H9 (cell line): ENCODE results near the gene NCBP3. TPM values are rescaled to one million over a fixed set of nuclear protein-coding genes. Genes with fewer than 3 reads are reported as not detected.
A peak's percentile ranks its signal among the peaks of the same experiment; 100 is the strongest.

Experiments
- DNase-seq: peaks from one replicate; pipeline ENCODE4 v3.0.0-alpha.2; 2017
- H2AFZ ChIP-seq: one replicate; pipeline ENCODE4 v1.6.1; 2013; ENCODE audit warnings: mild to moderate bottlenecking, low read length, control low read depth, moderate library complexity
- H2AK5ac ChIP-seq: 2 replicates; pipeline ENCODE4 v1.6.1; 2013; ENCODE audit warnings: low read length, control low read depth, mixed read lengths; ENCODE audit not compliant: insufficient read length
- H2BK120ac ChIP-seq: one replicate; pipeline ENCODE4 v1.6.1; 2013; ENCODE audit warnings: low read depth, mild to moderate bottlenecking, low read length, control low read depth, inconsistent platforms; ENCODE audit not compliant: poor library complexity, severe bottlenecking
- H2BK12ac ChIP-seq: 2 replicates; pipeline ENCODE4 v1.6.1; 2013; ENCODE audit warnings: low read length, control low read depth, mixed read lengths, low read depth; ENCODE audit not compliant: insufficient read length
- H2BK15ac ChIP-seq: 2 replicates; pipeline ENCODE4 v1.6.1; 2013; ENCODE audit warnings: low read depth, low read length, control low read depth
- H2BK20ac ChIP-seq: one replicate; pipeline ENCODE4 v1.6.1; 2013; ENCODE audit warnings: low read depth, mild to moderate bottlenecking, low read length, control low read depth, inconsistent platforms; ENCODE audit not compliant: poor library complexity, severe bottlenecking
- H2BK5ac ChIP-seq: 2 replicates; pipeline ENCODE4 v1.6.1; 2013; ENCODE audit warnings: low read length, control low read depth, mixed read lengths; ENCODE audit not compliant: insufficient read length
- H3K14ac ChIP-seq: 2 replicates; pipeline ENCODE4 v1.6.1; 2013; ENCODE audit warnings: low read length, control low read depth; ENCODE audit not compliant: insufficient read depth
- H3K18ac ChIP-seq: 2 replicates; pipeline ENCODE4 v1.6.1; 2013; ENCODE audit warnings: low read depth, mild to moderate bottlenecking, mixed read lengths, low read length, control low read depth; ENCODE audit not compliant: insufficient read length
- H3K23ac ChIP-seq: 2 replicates; pipeline ENCODE4 v1.6.1; 2013; ENCODE audit warnings: low read length, control low read depth, mixed read lengths, low read depth; ENCODE audit not compliant: insufficient read length
- H3K23me2 ChIP-seq: 2 replicates; pipeline ENCODE4 v1.6.1; 2013; ENCODE audit warnings: low read depth, mild to moderate bottlenecking, mixed read lengths, low read length, control low read depth; ENCODE audit not compliant: insufficient read length, poor library complexity, severe bottlenecking
- H3K27ac ChIP-seq: 2 replicates; pipeline ENCODE4 v1.5.1; 2013; ENCODE audit warnings: low read length, control low read depth, mixed read lengths, low read depth; ENCODE audit not compliant: insufficient read length
- H3K27me3 ChIP-seq: 2 replicates; pipeline ENCODE4 v1.6.1; 2013; ENCODE audit warnings: low read length, control low read depth, inconsistent platforms; ENCODE audit not compliant: insufficient read depth
- H3K4ac ChIP-seq: 2 replicates; pipeline ENCODE4 v1.6.1; 2013; ENCODE audit warnings: low read depth, mild to moderate bottlenecking, control low read depth, inconsistent platforms, low read length, moderate library complexity
- H3K4me1 ChIP-seq: 2 replicates; pipeline ENCODE4 v1.6.1; 2013; ENCODE audit warnings: low read length, control low read depth, inconsistent platforms; ENCODE audit not compliant: insufficient read depth
- H3K4me2 ChIP-seq: 2 replicates; pipeline ENCODE4 v1.6.1; 2013; ENCODE audit warnings: low read length, control low read depth, mixed read lengths; ENCODE audit not compliant: insufficient read length, insufficient read depth
- H3K56ac ChIP-seq: 2 replicates; pipeline ENCODE4 v1.6.1; 2013; ENCODE audit warnings: low read depth, mild to moderate bottlenecking, mixed read lengths, low read length, control low read depth; ENCODE audit not compliant: insufficient read length
- H3K79me1 ChIP-seq: 2 replicates; pipeline ENCODE4 v1.6.1; 2013; ENCODE audit warnings: low read depth, mild to moderate bottlenecking, moderate library complexity, low read length, control low read depth, inconsistent platforms; ENCODE audit not compliant: insufficient read depth, poor library complexity, severe bottlenecking
- H3K79me2 ChIP-seq: 2 replicates; pipeline ENCODE4 v1.6.1; 2013; ENCODE audit warnings: low read length, control low read depth, inconsistent platforms; ENCODE audit not compliant: insufficient read depth
- H3K9ac ChIP-seq: 2 replicates; pipeline ENCODE4 v1.6.1; 2013; ENCODE audit warnings: low read length, control low read depth, mixed read lengths; ENCODE audit not compliant: insufficient read length; ENCODE audit errors: extremely low read depth
- H3K9me3 ChIP-seq: one replicate; pipeline ENCODE4 v1.6.1; 2013; ENCODE audit warnings: low read depth, low read length, inconsistent platforms; ENCODE audit not compliant: control insufficient read depth
- H3T11ph ChIP-seq: one replicate; pipeline ENCODE4 v1.6.1; 2013; ENCODE audit warnings: mild to moderate bottlenecking, low read length, control low read depth, inconsistent platforms
- H4K20me1 ChIP-seq: one replicate; pipeline ENCODE4 v1.6.1; 2013; ENCODE audit not compliant: control insufficient read depth, insufficient read length, insufficient read depth
- H4K5ac ChIP-seq: 2 replicates; pipeline ENCODE4 v1.6.1; 2013; ENCODE audit warnings: low read depth, mild to moderate bottlenecking, mixed read lengths, low read length, control low read depth; ENCODE audit not compliant: insufficient read length
- H4K8ac ChIP-seq: replicated peaks from 2 replicates; pipeline ENCODE4 v1.6.1; 2013; ENCODE audit warnings: low read length, control low read depth, mixed read lengths, low read depth; ENCODE audit not compliant: insufficient read length
- H4K91ac ChIP-seq: 2 replicates; pipeline ENCODE4 v1.6.1; 2013; ENCODE audit warnings: low read depth, mild to moderate bottlenecking, moderate library complexity, mixed read lengths, low read length, control low read depth; ENCODE audit not compliant: insufficient read length
- H3K27ac Mint-ChIP-seq, 3 experiments: 2 replicates in 2 of 3; 3 replicates in 1 of 3; pipeline ENCODE4 v1.8.0; 2020 to 2021; ENCODE audit warnings: mixed read lengths in 3 of 3, mild to moderate bottlenecking in 1 of 3, moderate library complexity in 1 of 3
- H3K27me3 Mint-ChIP-seq: 2 replicates; pipeline ENCODE4 v1.8.0; 2021; ENCODE audit warnings: low read depth, mild to moderate bottlenecking, moderate library complexity, mixed read lengths
- H3K36me3 Mint-ChIP-seq, 3 experiments: 2 replicates in 2 of 3; 3 replicates in 1 of 3; pipeline ENCODE4 v1.8.0; 2020 to 2021; ENCODE audit warnings: low read depth in 3 of 3, mixed read lengths in 3 of 3; ENCODE audit not compliant: insufficient read depth in 1 of 3
- H3K4me1 Mint-ChIP-seq, 2 experiments: 2 replicates each; pipeline ENCODE4 v1.8.0; 2020; ENCODE audit warnings: mixed read lengths in 2 of 2
- H3K4me3 Mint-ChIP-seq, 2 experiments: 2 replicates in 1 of 2; 3 replicates in 1 of 2; pipeline ENCODE4 v1.8.0; 2020 to 2021; ENCODE audit warnings: mild to moderate bottlenecking in 2 of 2, mixed read lengths in 2 of 2, moderate library complexity in 1 of 2
- H3K9me3 Mint-ChIP-seq, 2 experiments: 2 replicates in 1 of 2; 3 replicates in 1 of 2; pipeline ENCODE4 v1.8.0; 2020; ENCODE audit warnings: mild to moderate bottlenecking in 2 of 2, mixed read lengths in 2 of 2, moderate library complexity in 1 of 2
- WGBS: extraction: QIAGEN DNeasy Blood & Tissue Kit; methylation state at CpG from one replicate; pipeline ENCODE4 v1.1.7; 2013; ENCODE audit warnings: missing lambda C conversion rate, low lambda C conversion rate, mixed read lengths; ENCODE audit not compliant: insufficient read length; ENCODE audit errors: extremely low coverage; 5-methylcytosine and 5-hydroxymethylcytosine counted together
- total RNA-seq: library from RNA; stranded (reverse); gene quantifications from 2 replicates; pipeline ENCODE4 v1.2.1, GENCODE V29; 2021
- TF ChIP-seq, protein P1 (sequence below): fragments of 200-600 bp; sonication (generic); conservative IDR thresholded peaks from 3 replicates; pipeline ENCODE4 v1.8.0; 2021; ENCODE audit warnings: antibody characterized with exemption, mild to moderate bottlenecking

NCBP3 gene
- total RNA-seq, 1 experiment from 2014 or later = 45.7 TPM

DNA sequence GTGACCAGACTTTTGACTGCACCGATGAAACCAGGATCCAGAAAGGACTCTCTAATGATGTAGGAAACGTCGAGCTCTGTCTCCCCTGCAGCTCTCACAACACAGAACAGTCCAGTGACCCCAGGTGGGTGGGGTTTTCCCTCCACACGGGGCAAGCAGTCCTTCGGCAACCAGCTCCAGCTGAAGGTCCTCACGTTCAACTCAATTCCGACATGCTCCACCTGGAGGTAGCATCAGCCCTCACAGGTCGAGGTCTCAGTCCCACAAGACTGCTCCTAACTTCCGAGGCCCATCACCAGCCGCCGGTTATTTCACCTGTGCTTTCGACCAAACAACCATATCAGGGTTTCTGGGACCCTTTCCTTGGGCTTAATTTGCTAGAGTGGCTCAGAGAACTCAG, 73.3 kb downstream of the NCBP3 start:
- H3K9ac ChIP-seq = no peak overlapping the region
- no peak overlapping the region for H2BK5ac ChIP-seq
- WGBS = no CpG with 5 or more reads among the region's 12 CpGs
- H3K27ac Mint-ChIP-seq = no peak overlapping the region
- no peak overlapping the region for H2AK5ac ChIP-seq
- H3K9me3 ChIP-seq = no peaks in the 10 kb centered on the region
- no peak overlapping the region for H4K8ac ChIP-seq
- no peak overlapping the region for H3K4ac ChIP-seq
- H3K27me3 Mint-ChIP-seq = no peaks in the 10 kb centered on the region; the same call in 1 of the 2 replicates
- H4K5ac ChIP-seq = no peak overlapping the region
- peaks cover 0 to 3% of the 10 kb centered on the region in 2 experiments; a peak in 2 of 5 replicates for H3K9me3 Mint-ChIP-seq
- no peaks in the 10 kb centered on the region for H3K27me3 ChIP-seq
- H3K4me3 Mint-ChIP-seq = no peak overlapping the region
- H4K20me1 ChIP-seq = no peaks in the 10 kb centered on the region
- TF ChIP-seq, protein P1, sequence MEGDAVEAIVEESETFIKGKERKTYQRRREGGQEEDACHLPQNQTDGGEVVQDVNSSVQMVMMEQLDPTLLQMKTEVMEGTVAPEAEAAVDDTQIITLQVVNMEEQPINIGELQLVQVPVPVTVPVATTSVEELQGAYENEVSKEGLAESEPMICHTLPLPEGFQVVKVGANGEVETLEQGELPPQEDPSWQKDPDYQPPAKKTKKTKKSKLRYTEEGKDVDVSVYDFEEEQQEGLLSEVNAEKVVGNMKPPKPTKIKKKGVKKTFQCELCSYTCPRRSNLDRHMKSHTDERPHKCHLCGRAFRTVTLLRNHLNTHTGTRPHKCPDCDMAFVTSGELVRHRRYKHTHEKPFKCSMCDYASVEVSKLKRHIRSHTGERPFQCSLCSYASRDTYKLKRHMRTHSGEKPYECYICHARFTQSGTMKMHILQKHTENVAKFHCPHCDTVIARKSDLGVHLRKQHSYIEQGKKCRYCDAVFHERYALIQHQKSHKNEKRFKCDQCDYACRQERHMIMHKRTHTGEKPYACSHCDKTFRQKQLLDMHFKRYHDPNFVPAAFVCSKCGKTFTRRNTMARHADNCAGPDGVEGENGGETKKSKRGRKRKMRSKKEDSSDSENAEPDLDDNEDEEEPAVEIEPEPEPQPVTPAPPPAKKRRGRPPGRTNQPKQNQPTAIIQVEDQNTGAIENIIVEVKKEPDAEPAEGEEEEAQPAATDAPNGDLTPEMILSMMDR = peak; percentile 57
- no peak overlapping the region for H2AFZ ChIP-seq
- H3K79me1 ChIP-seq = no peaks in the 10 kb centered on the region
- H3T11ph ChIP-seq = no peak overlapping the region
- peaks cover 0 to under 1% (median 0%) of the 10 kb centered on the region in 3 experiments; a peak in 3 of 7 replicates for H3K36me3 Mint-ChIP-seq
- peaks cover 15 to 23% of the 10 kb centered on the region in 2 experiments for H3K4me1 Mint-ChIP-seq
- H2BK20ac ChIP-seq = no peak overlapping the region
- H3K4me1 ChIP-seq = no peaks in the 10 kb centered on the region; the same call in 1 of the 2 replicates
- peaks cover 2% of the 10 kb centered on the region for H3K23me2 ChIP-seq
- DNase-seq = peak; percentile 86
- no peak overlapping the region for H3K18ac ChIP-seq
- H2BK12ac ChIP-seq = no peak overlapping the region
- no peak overlapping the region for H3K27ac ChIP-seq
- H2BK120ac ChIP-seq = no peak overlapping the region
- H3K56ac ChIP-seq = no peak overlapping the region
- no peak overlapping the region for H3K14ac ChIP-seq
- no peaks in the 10 kb centered on the region for H3K79me2 ChIP-seq
- H2BK15ac ChIP-seq = no peak overlapping the region
- H3K4me2 ChIP-seq = no peak overlapping the region
- H4K91ac ChIP-seq = no peak overlapping the region
- no peak overlapping the region for H3K23ac ChIP-seq
